GM12878 (cell line): Measurements from ENCODE around the gene PCBP4. TPM values are rescaled to one million over a fixed set of nuclear protein-coding genes. Genes with fewer than 3 reads are reported as not detected.

Source experiments
- ATAC-seq: fragments of 200-7000 bp; cut with Tn5 transposase; 3 replicates; pipeline ENCODE4 v1.9.1; 2020; ENCODE audit warnings: mild to moderate bottlenecking, moderate library complexity
- BruUV-seq: library from RNA; stranded (reverse); fragments of 400-500 nt; replicated peaks from 2 replicates; lab custom pipeline; 2021; lab: Mats Ljungman, UMichigan
- CTCF ChIA-PET: fragments of 300-600 bp; sonication (Branson Sonifier 250); formaldehyde crosslinking; extraction: SDS; loops from one replicate; lab custom pipeline; 2021; ENCODE audit warnings: inconsistent platforms; lab: Yijun Ruan, JAX
- POLR2A ChIA-PET: fragments of 350-600 bp; formaldehyde crosslinking; extraction: SDS; loops from one replicate; lab custom pipeline; 2021; ENCODE audit warnings: inconsistent platforms; lab: Charles Lee
- RAD21 ChIA-PET: fragments of 300-600 bp; sonication (Branson Sonifier 250); formaldehyde crosslinking; loops from one replicate; lab custom pipeline; 2023; ENCODE audit warnings: antibody characterized with exemption; ENCODE audit not compliant: unreplicated experiment; lab: Charles Lee
- SMC1A ChIA-PET: fragments of 300-600 bp; sonication (Branson Sonifier 250); formaldehyde crosslinking; loops from one replicate; lab custom pipeline; 2023; ENCODE audit not compliant: unreplicated experiment, uncharacterized antibody; lab: Charles Lee
- DNase-seq: peaks from one replicate; pipeline ENCODE4 v3.0.0-alpha.2; 2011; ENCODE audit warnings: low read depth, low spot score
- FAIRE-seq: peaks from 3 replicates; lab custom pipeline; 2011; peaks lifted over from hg19 to GRCh38; lab: Jason Lieb, UNC
- H2AFZ ChIP-seq: 2 replicates; pipeline ENCODE4 v1.6.0; 2011; ENCODE audit warnings: low read depth, low read length, control low read depth; ENCODE audit not compliant: control insufficient read depth
- H3K27ac ChIP-seq: 2 replicates; pipeline ENCODE4 v1.5.1; 2011; ENCODE audit warnings: control low read depth; ENCODE audit not compliant: control insufficient read depth, insufficient read depth
- H3K27me3 ChIP-seq, 2 experiments: replicated peaks in 1 of 2; 2 replicates each; pipeline versions ENCODE4 v1.6.0 to v1.6.1; 2011; ENCODE audit warnings: low read length in 1 of 2; ENCODE audit not compliant: control insufficient read depth in 2 of 2, insufficient read depth in 2 of 2
- H3K36me3 ChIP-seq, 2 experiments: 2 replicates each; pipeline ENCODE4 v1.5.1; 2011; ENCODE audit warnings: low read length in 1 of 2; ENCODE audit not compliant: control insufficient read depth in 2 of 2, insufficient read depth in 2 of 2
- H3K4me1 ChIP-seq: 2 replicates; pipeline ENCODE4 v1.6.1; 2011; ENCODE audit warnings: mild to moderate bottlenecking, low read length, moderate library complexity, mixed read lengths; ENCODE audit not compliant: control insufficient read depth, insufficient read depth
- H3K4me2 ChIP-seq: 2 replicates; pipeline ENCODE4 v1.6.0; 2011; ENCODE audit warnings: control low read depth; ENCODE audit not compliant: control insufficient read depth, insufficient read depth
- H3K4me3 ChIP-seq: fragments of 200-600 bp; sonication (generic); 2 replicates; pipeline ENCODE4 v1.5.1; 2016
- H3K79me2 ChIP-seq: 2 replicates; pipeline ENCODE4 v1.6.0; 2011; ENCODE audit warnings: low read length; ENCODE audit not compliant: control insufficient read depth, insufficient read depth
- H3K9ac ChIP-seq: 2 replicates; pipeline ENCODE4 v1.8.0; 2011; ENCODE audit warnings: low read length, control low read depth, mixed read lengths; ENCODE audit not compliant: control insufficient read depth, insufficient read depth
- H3K9me3 ChIP-seq: replicated peaks from 3 replicates; pipeline ENCODE4 v1.5.1; 2011; ENCODE audit warnings: mild to moderate bottlenecking, low read length; ENCODE audit not compliant: control insufficient read depth, insufficient read depth
- H4K20me1 ChIP-seq: 2 replicates; pipeline ENCODE4 v1.6.0; 2011; ENCODE audit not compliant: control insufficient read depth, insufficient read depth
- CREM ChIP-seq: IDR thresholded peaks from 2 replicates; pipeline ENCODE4 v1.6.1; 2014; ENCODE audit warnings: antibody characterized with exemption, low read depth
- DPF2 ChIP-seq: fragments of 450-650 bp; IDR thresholded peaks from 2 replicates; pipeline ENCODE4 v1.6.1; 2017; ENCODE audit warnings: mild to moderate bottlenecking
- HDAC6 ChIP-seq: fragments of 200-600 bp; sonication (generic); IDR thresholded peaks from one replicate; pipeline ENCODE4 v1.8.0; 2017; ENCODE audit warnings: antibody characterized with exemption; ENCODE audit not compliant: unreplicated experiment
- HDGF ChIP-seq: fragments of 450-650 bp; IDR thresholded peaks from 2 replicates; pipeline ENCODE4 v1.6.1; 2016; ENCODE audit warnings: antibody characterized with exemption
- IRF4 ChIP-seq: IDR thresholded peaks from 2 replicates; pipeline ENCODE4 v1.6.1; 2011; ENCODE audit warnings: low read depth, low read length
- MYB ChIP-seq: fragments of 150-350 bp; IDR thresholded peaks from 2 replicates; pipeline ENCODE4 v1.6.1; 2014; ENCODE audit warnings: mild to moderate bottlenecking, low read depth, low read length, borderline replicate concordance
- PML ChIP-seq: IDR thresholded peaks from 2 replicates; pipeline ENCODE4 v1.6.1; 2012; ENCODE audit warnings: low read length, inconsistent platforms
- SMC3 ChIP-seq: IDR thresholded peaks from 2 replicates; pipeline ENCODE4 v1.6.1; 2011; ENCODE audit warnings: low read length, improper control_type of control experiment, borderline replicate concordance
- TARDBP ChIP-seq: IDR thresholded peaks from 2 replicates; pipeline ENCODE4 v1.6.1; 2016; ENCODE audit warnings: borderline replicate concordance
- ZNF622 ChIP-seq: fragments of 450-650 bp; IDR thresholded peaks from 2 replicates; pipeline ENCODE4 v1.6.1; 2017; ENCODE audit warnings: mild to moderate bottlenecking, inconsistent platforms
- ZSCAN29 ChIP-seq: fragments of 450-650 bp; IDR thresholded peaks from 2 replicates; pipeline ENCODE4 v1.6.1; 2017; ENCODE audit warnings: mild to moderate bottlenecking, moderate library complexity
- WGBS: methylation state at CpG from one replicate; pipeline ENCODE4 v1.1.6; 2016; ENCODE audit warnings: low lambda C conversion rate; ENCODE audit not compliant: insufficient replicate concordance, insufficient coverage; ENCODE audit errors: missing lambda C conversion rate; 5-methylcytosine and 5-hydroxymethylcytosine counted together
- in situ Hi-C: fragments of 300-500 bp; cut with MboI; formaldehyde crosslinking; loops from 9 replicates; pipeline ENCODE4 v1.14.3; 2018; ENCODE audit warnings: mixed read lengths
- intact Hi-C: fragments of 100-400 bp; cut with micrococcal nuclease; formaldehyde crosslinking; loops from one replicate; pipeline ENCODE4 v1.14.2; 2022; ENCODE audit not compliant: unreplicated experiment
- polyA plus RNA-seq, 11 experiments: library from polyadenylated mRNA; depleted of rRNA in 4 of 11; unstranded in 6 of 11; stranded (reverse) in 5 of 11; fragments of >200 nt; fragmentation: Nextera tagmentation in 4 of 11; fragmentation: Illumina TruSeq in 1 of 11; extraction: Ambion mirVana in 4 of 11; extraction: Trizol in 1 of 11; gene quantifications; 1 replicate in 1 of 11; 2 replicates in 10 of 11; pipeline versions ENCODE4 v1.2.1 to v1.2.3, GENCODE V29; 2011 to 2016; ENCODE audit warnings: inconsistent platforms in 2 of 11, missing spikeins in 2 of 11, low read depth in 1 of 11
- total RNA-seq, 4 experiments: library from RNA; depleted of rRNA in 3 of 4; stranded (reverse); fragments of >200 nt in 3 of 4; fragmentation: Illumina TruSeq in 1 of 4; extraction: Trizol in 1 of 4; gene quantifications; 2 replicates each; pipeline versions ENCODE4 v1.2.1 to v1.2.3, GENCODE V29; 2013 to 2021
- TF ChIP-seq, protein P1 (sequence below): fragments of 450-650 bp; IDR thresholded peaks from 2 replicates; pipeline ENCODE4 v1.6.1; 2017; ENCODE audit warnings: mild to moderate bottlenecking, low read depth, inconsistent platforms; ENCODE audit not compliant: poor library complexity, severe bottlenecking
- TF ChIP-seq, protein P2 (sequence below): fragments of 450-650 bp; IDR thresholded peaks from 2 replicates; pipeline ENCODE4 v1.6.1; 2017; ENCODE audit warnings: low read depth, mild to moderate bottlenecking, moderate library complexity
- TF ChIP-seq, protein P3 (sequence below): fragments of 150-350 bp; IDR thresholded peaks from 2 replicates; pipeline ENCODE4 v1.6.1; 2014; ENCODE audit warnings: mild to moderate bottlenecking, low read depth, low read length

PCBP4 gene
- total and polyA plus RNA-seq, 10 of the 15 experiments (the other 5 are each of a cell fraction or from before 2014, with no cell fraction given): 0.05 to 14.5 (median 4.2) TPM

DNA sequence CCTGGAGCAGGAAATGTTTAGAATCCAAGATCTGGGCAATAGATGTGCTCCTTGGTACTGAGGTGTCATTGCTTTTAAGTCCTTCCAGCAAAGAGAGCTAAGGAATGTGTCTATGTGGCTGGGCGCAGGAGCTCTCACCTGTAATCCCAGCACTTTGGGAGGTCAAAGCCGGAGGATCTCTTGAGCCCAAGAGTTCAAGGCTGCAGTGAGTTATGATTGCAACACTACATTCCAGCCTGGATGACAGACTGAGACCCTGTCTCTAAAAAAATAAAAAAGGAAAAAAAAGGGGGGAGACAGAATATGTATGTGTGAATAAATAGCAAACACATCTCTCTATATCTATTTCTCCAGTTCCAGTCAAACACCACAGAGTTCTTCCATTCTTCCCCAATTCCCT is 16.4 kb downstream of the PCBP4 start:
- Histone ChIP-seq H4K20me1 (no peaks in the 10 kb centered on the region), H3K36me3 (peaks cover 0 to 1% of the 10 kb centered on the region in 2 experiments; a peak in 1 of 4 replicates), H3K9me3 (no peaks in the 10 kb centered on the region), H3K27ac (no peak overlapping the region), H3K79me2 (no peaks in the 10 kb centered on the region), H3K4me1 (no peaks in the 10 kb centered on the region), H3K9ac (no peak overlapping the region), H3K4me2 (no peak overlapping the region), H3K4me3 (no peak overlapping the region), H3K27me3 (peaks cover 0 to 8% of the 10 kb centered on the region in 2 experiments; a peak in 3 of 4 replicates), H2AFZ (no peak overlapping the region)
- BruUV-seq: no TSS peak
- WGBS: 95% methylated on average over 2 of the region's 2 CpGs
- ChIA-PET CTCF (interaction anchor here (1.6 kb wide), 1 partner anchor 8 kb away, joined by 7 read pairs; the partner anchor contains the start of gene PARP3), RAD21 (interaction anchor here (1.1 kb wide), 1 partner anchor 8 kb away, joined by 4 read pairs; no protein-coding TSS in a partner anchor), POLR2A (no interaction called here), SMC1A (interaction anchor here (0.5 to 1.5 kb wide), 2 partner anchors 13 to 56 kb away, joined by 3 read pairs; no protein-coding TSS in a partner anchor)
- no peak for FAIRE-seq
- in situ Hi-C loops: no loop called here
- intact Hi-C loops: no loop called here
- no peak for ATAC-seq
- DNase-seq: no peak
- TF ChIP-seq HDGF: no peak
- TF ChIP-seq SMC3: no peak
- TF ChIP-seq IRF4: no peak
- no peak for TF ChIP-seq PML
- TF ChIP-seq ZNF622: no peak
- TF ChIP-seq, protein P1, sequence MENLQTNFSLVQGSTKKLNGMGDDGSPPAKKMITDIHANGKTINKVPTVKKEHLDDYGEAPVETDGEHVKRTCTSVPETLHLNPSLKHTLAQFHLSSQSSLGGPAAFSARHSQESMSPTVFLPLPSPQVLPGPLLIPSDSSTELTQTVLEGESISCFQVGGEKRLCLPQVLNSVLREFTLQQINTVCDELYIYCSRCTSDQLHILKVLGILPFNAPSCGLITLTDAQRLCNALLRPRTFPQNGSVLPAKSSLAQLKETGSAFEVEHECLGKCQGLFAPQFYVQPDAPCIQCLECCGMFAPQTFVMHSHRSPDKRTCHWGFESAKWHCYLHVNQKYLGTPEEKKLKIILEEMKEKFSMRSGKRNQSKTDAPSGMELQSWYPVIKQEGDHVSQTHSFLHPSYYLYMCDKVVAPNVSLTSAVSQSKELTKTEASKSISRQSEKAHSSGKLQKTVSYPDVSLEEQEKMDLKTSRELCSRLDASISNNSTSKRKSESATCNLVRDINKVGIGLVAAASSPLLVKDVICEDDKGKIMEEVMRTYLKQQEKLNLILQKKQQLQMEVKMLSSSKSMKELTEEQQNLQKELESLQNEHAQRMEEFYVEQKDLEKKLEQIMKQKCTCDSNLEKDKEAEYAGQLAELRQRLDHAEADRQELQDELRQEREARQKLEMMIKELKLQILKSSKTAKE: no peak
- TF ChIP-seq TARDBP: no peak
- TF ChIP-seq, protein P2, sequence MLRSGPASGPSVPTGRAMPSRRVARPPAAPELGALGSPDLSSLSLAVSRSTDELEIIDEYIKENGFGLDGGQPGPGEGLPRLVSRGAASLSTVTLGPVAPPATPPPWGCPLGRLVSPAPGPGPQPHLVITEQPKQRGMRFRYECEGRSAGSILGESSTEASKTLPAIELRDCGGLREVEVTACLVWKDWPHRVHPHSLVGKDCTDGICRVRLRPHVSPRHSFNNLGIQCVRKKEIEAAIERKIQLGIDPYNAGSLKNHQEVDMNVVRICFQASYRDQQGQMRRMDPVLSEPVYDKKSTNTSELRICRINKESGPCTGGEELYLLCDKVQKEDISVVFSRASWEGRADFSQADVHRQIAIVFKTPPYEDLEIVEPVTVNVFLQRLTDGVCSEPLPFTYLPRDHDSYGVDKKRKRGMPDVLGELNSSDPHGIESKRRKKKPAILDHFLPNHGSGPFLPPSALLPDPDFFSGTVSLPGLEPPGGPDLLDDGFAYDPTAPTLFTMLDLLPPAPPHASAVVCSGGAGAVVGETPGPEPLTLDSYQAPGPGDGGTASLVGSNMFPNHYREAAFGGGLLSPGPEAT: no peak
- no peak for TF ChIP-seq ZSCAN29
- no peak for TF ChIP-seq CREM
- no peak for TF ChIP-seq DPF2
- TF ChIP-seq MYB: no peak
- TF ChIP-seq, protein P3, sequence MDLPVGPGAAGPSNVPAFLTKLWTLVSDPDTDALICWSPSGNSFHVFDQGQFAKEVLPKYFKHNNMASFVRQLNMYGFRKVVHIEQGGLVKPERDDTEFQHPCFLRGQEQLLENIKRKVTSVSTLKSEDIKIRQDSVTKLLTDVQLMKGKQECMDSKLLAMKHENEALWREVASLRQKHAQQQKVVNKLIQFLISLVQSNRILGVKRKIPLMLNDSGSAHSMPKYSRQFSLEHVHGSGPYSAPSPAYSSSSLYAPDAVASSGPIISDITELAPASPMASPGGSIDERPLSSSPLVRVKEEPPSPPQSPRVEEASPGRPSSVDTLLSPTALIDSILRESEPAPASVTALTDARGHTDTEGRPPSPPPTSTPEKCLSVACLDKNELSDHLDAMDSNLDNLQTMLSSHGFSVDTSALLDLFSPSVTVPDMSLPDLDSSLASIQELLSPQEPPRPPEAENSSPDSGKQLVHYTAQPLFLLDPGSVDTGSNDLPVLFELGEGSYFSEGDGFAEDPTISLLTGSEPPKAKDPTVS: no peak
- no peak for TF ChIP-seq HDAC6
